Thymus (tissue), 11 donors: Measurements from ENCODE around the gene CLDN4. TPM values are rescaled to one million over a fixed set of nuclear protein-coding genes. Genes with fewer than 3 reads are reported as not detected.

Experiments used
- DNase-seq, 9 donors: peaks; one replicate each; pipeline ENCODE4 v3.0.0-alpha.2; 2013; ENCODE audit warnings: low spot score in 9 of 9, low read depth in 6 of 9, missing footprints in 1 of 9
- H3K27ac ChIP-seq, 2 donors: one replicate each; pipeline ENCODE4 v1.5.1; 2013; ENCODE audit warnings: control low read depth in 1 of 2, low read depth in 1 of 2, low read length in 1 of 2, mild to moderate bottlenecking in 1 of 2, moderate library complexity in 1 of 2
- H3K27me3 ChIP-seq, 2 donors: one replicate each; pipeline ENCODE4 v1.5.1; 2013; ENCODE audit warnings: low read length in 1 of 2; ENCODE audit not compliant: control insufficient read depth in 2 of 2, insufficient read depth in 1 of 2
- H3K36me3 ChIP-seq, 2 donors: one replicate each; pipeline ENCODE4 v1.5.1; 2013; ENCODE audit warnings: low read length in 1 of 2, mild to moderate bottlenecking in 1 of 2, moderate library complexity in 1 of 2; ENCODE audit not compliant: control insufficient read depth in 2 of 2, insufficient read depth in 2 of 2
- H3K4me1 ChIP-seq, 2 donors: one replicate each; pipeline ENCODE4 v1.5.1; 2013; ENCODE audit warnings: low read length in 2 of 2; ENCODE audit not compliant: control insufficient read depth in 2 of 2, insufficient read depth in 2 of 2
- H3K4me3 ChIP-seq, 2 donors: one replicate each; pipeline ENCODE4 v1.5.1; 2013; ENCODE audit warnings: low read length in 2 of 2, control low read depth in 1 of 2, mild to moderate bottlenecking in 1 of 2
- H3K9me3 ChIP-seq, 2 donors: one replicate each; pipeline ENCODE4 v1.5.1; 2013; ENCODE audit warnings: low read length in 1 of 2, mild to moderate bottlenecking in 1 of 2; ENCODE audit not compliant: control insufficient read depth in 2 of 2, insufficient read depth in 1 of 2
- WGBS: extraction: QIAGEN DNeasy Blood & Tissue Kit; methylation state at CpG from one replicate; pipeline ENCODE4 v1.1.7; 2013; 5-methylcytosine and 5-hydroxymethylcytosine counted together
- polyA plus RNA-seq: library from polyadenylated mRNA; stranded (reverse); fragments of 200-250 nt; gene quantifications from one replicate; pipeline ENCODE4 v1.2.3, GENCODE V29; 2013
- total RNA-seq: library from RNA; stranded (reverse); fragments of 120-200 nt; gene quantifications from one replicate; pipeline ENCODE4 v1.2.4, GENCODE V29; 2013
- donor health status: healthy.

The CLDN4 gene
- total and polyA plus RNA-seq, 2 donors = 13.4 to 38.4 TPM

- no peak overlapping the region for H3K27ac ChIP-seq
- DNase-seq = no peak
These were observed 41.5 kb downstream of the CLDN4 start for GRCh38 chr7:73872056-73872908.

GRCh38 chr7:73876361-73876760 lies 45.6 kb downstream of the CLDN4 start:
- H3K4me1 ChIP-seq = no peaks in the 10 kb centered on the region
- H3K9me3 ChIP-seq = no peaks in the 10 kb centered on the region
- no peak for DNase-seq
- WGBS = 96% methylated on average over 8 of the region's 8 CpGs
- H3K27ac ChIP-seq = no peak overlapping the region
- H3K27me3 ChIP-seq = peaks cover 0 to 2% of the 10 kb centered on the region in 2 donors
- no peaks in the 10 kb centered on the region for H3K36me3 ChIP-seq
- H3K4me3 ChIP-seq = no peak overlapping the region

More at GRCh38 chr7:73872056-73872908, 41.5 kb downstream of the CLDN4 start:
- 94% methylated on average over 13 of the region's 13 CpGs for WGBS
- Histone ChIP-seq H3K27me3 (no peaks in the 10 kb centered on the region), H3K9me3 (no peaks in the 10 kb centered on the region), H3K36me3 (no peaks in the 10 kb centered on the region), H3K4me3 (no peak overlapping the region), H3K4me1 (no peaks in the 10 kb centered on the region)

GRCh38 chr7:73876973-73877372 lies 46.2 kb downstream of the CLDN4 start:
- Histone ChIP-seq H3K9me3 (no peaks in the 10 kb centered on the region), H3K4me3 (no peak overlapping the region), H3K27ac (no peak overlapping the region), H3K27me3 (peaks cover 0 to 2% of the 10 kb centered on the region in 2 donors), H3K36me3 (no peaks in the 10 kb centered on the region), H3K4me1 (no peaks in the 10 kb centered on the region)
- DNase-seq = no peak
- WGBS = 95% methylated on average over 12 of the region's 12 CpGs

- no peak overlapping the region for H3K27ac ChIP-seq
- peaks cover 0 to 2% of the 10 kb centered on the region in 2 donors for H3K27me3 ChIP-seq
- DNase-seq = no peak
- 93% methylated on average over 18 of the region's 18 CpGs for WGBS
- no peaks in the 10 kb centered on the region for H3K36me3 ChIP-seq
- H3K4me3 ChIP-seq = no peak overlapping the region
- no peaks in the 10 kb centered on the region for H3K9me3 ChIP-seq
- H3K4me1 ChIP-seq = no peaks in the 10 kb centered on the region
These were observed 49.3 kb downstream of the CLDN4 start for GRCh38 chr7:73879977-73880681.

- Histone ChIP-seq H3K27ac (no peak overlapping the region), H3K4me3 (no peak overlapping the region), H3K27me3 (peaks cover 0 to 5% of the 10 kb centered on the region in 2 donors), H3K9me3 (no peaks in the 10 kb centered on the region), H3K4me1 (no peaks in the 10 kb centered on the region), H3K36me3 (no peaks in the 10 kb centered on the region)
- WGBS = 93% methylated on average over 13 of the region's 13 CpGs
- no peak for DNase-seq
These were observed 50.0 kb downstream of the CLDN4 start for GRCh38 chr7:73880755-73881328.

- WGBS = 85% methylated on average over 5 of the region's 5 CpGs
- H3K27me3 ChIP-seq = peaks cover 0 to 9% of the 10 kb centered on the region in 2 donors
- no peak overlapping the region for H3K4me3 ChIP-seq
These were observed 50.7 kb downstream of the CLDN4 start for GRCh38 chr7:73881352-73882046.

GRCh38 chr7:73882047-73882402 lies 51.2 kb downstream of the CLDN4 start:
- Histone ChIP-seq H3K9me3 (no peaks in the 10 kb centered on the region), H3K27me3 (peaks cover 0 to 15% of the 10 kb centered on the region in 2 donors), H3K36me3 (no peaks in the 10 kb centered on the region), H3K4me3 (no peak overlapping the region), H3K4me1 (peaks cover 0 to 9% of the 10 kb centered on the region in 2 donors), H3K27ac (no peak overlapping the region)
- 94% methylated on average over 3 of the region's 3 CpGs for WGBS
- DNase-seq = no peak

More at GRCh38 chr7:73881352-73882046, 50.7 kb downstream of the CLDN4 start:
- no peak for DNase-seq
- H3K9me3 ChIP-seq = no peaks in the 10 kb centered on the region
- H3K27ac ChIP-seq = no peak overlapping the region
- peaks cover 0 to 4% of the 10 kb centered on the region in 2 donors for H3K4me1 ChIP-seq
- no peaks in the 10 kb centered on the region for H3K36me3 ChIP-seq
